Measurements from ENCODE around the gene LAT. TPM values are rescaled to one million over a fixed set of nuclear protein-coding genes. Genes with fewer than 3 reads are reported as not detected.

LAT gene
- total and polyA plus RNA-seq, 10 donors = 28.6 to 54.2 (median 32.6) TPM

GRCh38 chr16:28974007-28974436 is 10.8 kb upstream of the LAT start:
- WGBS, 5 donors = 1 to 2% (median 1%) methylated on average over 17 of the region's 17 CpGs
- peak; percentile 78 for DNase-seq
- Histone ChIP-seq H3K4me1 (peaks cover 13 to 54% (median 37%) of the 10 kb centered on the region in 6 donors), H3K27me3 (replicated peaks in 1 of 7) (no peaks in the 10 kb centered on the region), H3K4me3 (peak overlapping the region; percentile 84 to 100 (median 94)), H3K9me3 (no peaks in the 10 kb centered on the region), H3K36me3 (peaks cover 0 to 30% (median 11%) of the 10 kb centered on the region in 6 donors), H3K27ac (peak overlapping the region; percentile 40 to 86 (median 77))
- TF ChIP-seq CTCF (IDR thresholded peaks at IDR 0.05 in 8 of 11, conservative IDR thresholded peaks at IDR 0.05 in 3 of 11) (peak in 9 of 11 experiments; percentile 18 to 62 (median 45)), POLR2AphosphoS5 (IDR thresholded peaks at IDR 0.05) (no peak), POLR2A (IDR thresholded peaks at IDR 0.05) (no peak)
- intact Hi-C loops (cut with DNase I; ENCODE audit: low total_unique reads) = no loop called here

- no peaks in the 10 kb centered on the region for H3K27me3 ChIP-seq (replicated peaks in 1 of 7)
- H3K4me1 ChIP-seq = peaks cover 13 to 57% (median 37%) of the 10 kb centered on the region in 6 donors
- DNase-seq = peak; percentile 99
- intact Hi-C loops (cut with DNase I; ENCODE audit: low total_unique reads) = no loop called here
- H3K4me3 ChIP-seq = peak within 1 kb of the TSS; percentile 84 to 100 (median 94)
- 0 to 1% (median 0%) methylated on average over 20 to 60 of the region's 60 CpGs for WGBS, 5 donors
- TF ChIP-seq CTCF (IDR thresholded peaks at IDR 0.05 in 8 of 11, conservative IDR thresholded peaks at IDR 0.05 in 3 of 11) (no peak), POLR2AphosphoS5 (IDR thresholded peaks at IDR 0.05) (peak; percentile 92 to 96 (median 95)), POLR2A (IDR thresholded peaks at IDR 0.05) (peak in 1 of 3 donors; percentile 54)
- no peaks in the 10 kb centered on the region for H3K9me3 ChIP-seq
- H3K27ac ChIP-seq = peak within 1 kb of the TSS; percentile 40 to 86 (median 77)
- peaks cover 0 to 35% (median 16%) of the 10 kb centered on the region in 6 donors for H3K36me3 ChIP-seq
These were observed 10.3 kb upstream of the LAT start, which contains the start of gene SPNS1 for GRCh38 chr16:28974437-28975157. Gene SPNS1, plus strand, starts transcription at chr16:28974778. Its CDS starts 374 bp downstream, at chr16:28975152.

- Histone ChIP-seq H3K27ac (peak overlapping the region; percentile 40 to 86 (median 77)), H3K4me1 (peaks cover 13 to 57% (median 37%) of the 10 kb centered on the region in 6 donors), H3K4me3 (peak overlapping the region; percentile 84 to 100 (median 94)), H3K27me3 (replicated peaks in 1 of 7) (no peaks in the 10 kb centered on the region), H3K36me3 (peaks cover 0 to 41% (median 21%) of the 10 kb centered on the region in 6 donors), H3K9me3 (no peaks in the 10 kb centered on the region)
- intact Hi-C loops (cut with DNase I; ENCODE audit: low total_unique reads) = no loop called here
- no peak for TF ChIP-seq CTCF (IDR thresholded peaks at IDR 0.05 in 8 of 11, conservative IDR thresholded peaks at IDR 0.05 in 3 of 11)
- no peak for TF ChIP-seq POLR2A (IDR thresholded peaks at IDR 0.05)
- no peak for TF ChIP-seq POLR2AphosphoS5 (IDR thresholded peaks at IDR 0.05)
- DNase-seq = no peak
- 8 to 12% (median 11%) methylated on average over 27 to 30 of the region's 30 CpGs for WGBS, 5 donors
These were observed 9.7 kb upstream of the LAT start for GRCh38 chr16:28975158-28975599.

Measured in spleen (tissue), 11 donors.